ENCODE data around the gene PCDHB9.
"Not testable (repeated sequence)": the region's sequence is repeated elsewhere in the genome, so short reads cannot be mapped to it uniquely, and the experiment has no call there.

The PCDHB9 gene

DNA sequence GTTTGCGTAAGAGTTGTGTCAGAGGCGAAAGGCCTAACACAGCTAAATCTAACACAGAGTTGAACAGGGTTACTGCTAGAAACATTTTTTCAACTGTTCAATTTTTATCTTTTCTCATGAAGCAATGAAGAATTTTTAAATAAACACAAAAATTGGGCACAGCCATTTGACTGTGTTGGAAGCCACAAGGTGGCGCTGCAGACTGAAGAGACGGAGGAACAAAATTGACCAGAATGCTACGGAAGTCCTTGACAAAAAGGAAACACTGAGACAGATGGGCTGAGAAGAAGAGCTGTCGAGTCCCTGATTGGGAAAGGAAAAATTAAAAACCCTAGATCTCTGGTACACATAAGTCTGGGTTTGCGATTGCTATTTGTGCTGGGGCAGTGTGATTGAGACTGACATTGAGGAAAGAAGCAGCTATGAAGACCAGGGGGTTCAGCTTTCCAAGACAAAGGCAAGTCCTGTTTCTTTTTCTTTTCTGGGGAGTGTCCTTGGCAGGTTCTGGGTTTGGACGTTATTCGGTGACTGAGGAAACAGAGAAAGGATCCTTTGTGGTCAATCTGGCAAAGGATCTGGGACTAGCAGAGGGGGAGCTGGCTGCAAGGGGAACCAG, at the start of gene PCDHB9:
PCDHB9 (plus strand) TSS at position 265 of the 616 bp plus-strand sequence; CDS start at position 423, 158 bp downstream.
- peak; percentile 55 for DNase-seq

GRCh38 chr5:141137346-141137745, 49.6 kb upstream of the PCDHB9 start:
- DNase-seq: not testable (repeated sequence)

DNA sequence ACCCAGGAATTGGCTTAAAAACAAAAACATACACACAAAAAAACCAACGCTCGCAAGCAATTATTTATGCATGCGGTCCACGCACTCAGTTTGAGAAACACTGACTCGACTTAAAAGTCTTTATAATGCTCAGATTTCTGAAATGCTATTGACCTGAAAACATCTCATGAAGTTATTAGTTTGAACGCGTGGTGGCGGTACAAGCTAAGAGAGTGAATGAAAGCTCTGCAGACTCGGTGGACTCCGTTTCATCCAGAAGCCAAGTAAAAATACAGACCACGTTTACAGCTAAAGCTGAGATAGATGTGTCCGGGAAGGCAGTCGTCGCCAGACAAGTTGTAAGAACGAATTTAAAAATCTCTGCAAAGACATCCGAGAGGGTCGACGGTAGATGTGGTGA, 37.1 kb upstream of the PCDHB9 start, which contains the start of gene PCDHB6:
PCDHB6 (plus strand) TSS at position 246 of the 400 bp plus-strand sequence. CDS start 201 bp downstream, outside the sequence.
- peak; percentile 70 for DNase-seq

- DNase-seq: peak; percentile 34
Measured at GRCh38 chr5:141150224-141150992, 36.6 kb upstream of the PCDHB9 start.

GRCh38 chr5:141150993-141151325, 36.0 kb upstream of the PCDHB9 start:
- DNase-seq: peak; percentile 33

- DNase-seq: not testable (repeated sequence)
Measured at GRCh38 chr5:141151632-141152031, 35.3 kb upstream of the PCDHB9 start.

- DNase-seq: not testable (repeated sequence)
Measured at GRCh38 chr5:141152096-141152495, 34.9 kb upstream of the PCDHB9 start.

GRCh38 chr5:141155540-141156374, 31.2 kb upstream of the PCDHB9 start:
- DNase-seq: peak; percentile 29

DNA sequence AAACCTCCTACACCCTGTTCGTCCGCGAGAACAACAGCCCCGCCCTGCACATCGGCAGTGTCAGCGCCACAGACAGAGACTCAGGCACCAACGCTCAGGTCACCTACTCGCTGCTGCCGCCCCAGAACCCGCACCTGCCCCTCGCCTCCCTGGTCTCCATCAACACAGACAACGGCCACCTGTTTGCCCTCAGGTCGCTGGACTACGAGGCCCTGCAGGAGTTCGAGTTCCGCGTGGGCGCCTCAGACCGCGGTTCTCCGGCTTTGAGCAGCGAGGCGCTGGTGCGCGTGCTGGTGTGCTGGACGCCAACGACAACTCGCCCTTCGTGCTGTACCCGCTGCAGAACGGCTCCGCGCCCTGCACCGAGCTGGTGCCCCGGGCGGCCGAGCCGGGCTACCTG, 29.6 kb upstream of the PCDHB9 start:
- not testable (repeated sequence) for DNase-seq

DNA sequence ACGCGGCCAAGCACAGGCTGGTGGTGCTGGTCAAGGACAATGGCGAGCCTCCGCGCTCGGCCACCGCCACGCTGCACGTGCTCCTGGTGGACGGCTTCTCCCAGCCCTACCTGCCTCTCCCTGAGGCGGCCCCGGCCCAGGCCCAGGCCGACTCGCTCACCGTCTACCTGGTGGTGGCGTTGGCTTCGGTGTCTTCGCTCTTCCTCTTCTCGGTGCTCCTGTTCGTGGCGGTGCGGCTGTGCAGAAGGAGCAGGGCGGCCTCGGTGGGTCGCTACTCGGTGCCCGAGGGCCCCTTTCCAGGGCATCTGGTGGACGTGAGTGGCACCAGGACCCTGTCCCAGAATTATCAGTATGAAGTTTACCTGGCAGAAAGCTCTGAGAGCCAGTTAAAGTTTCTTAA, 29.1 kb upstream of the PCDHB9 start:
- DNase-seq: not testable (repeated sequence)

GRCh38 chr5:141172381-141173204, 14.4 kb upstream of the PCDHB9 start, which contains the start of gene PCDHB7:
Gene PCDHB7, plus strand, starts transcription at chr5:141172644. Its CDS starts 192 bp downstream, at chr5:141172836.
- DNase-seq: peak; percentile 73

- DNase-seq: not testable (repeated sequence)
Measured at GRCh38 chr5:141174291-141175104, 12.5 kb upstream of the PCDHB9 start.

GRCh38 chr5:141175933-141176332, 11.0 kb upstream of the PCDHB9 start:
- no peak for DNase-seq

DNA sequence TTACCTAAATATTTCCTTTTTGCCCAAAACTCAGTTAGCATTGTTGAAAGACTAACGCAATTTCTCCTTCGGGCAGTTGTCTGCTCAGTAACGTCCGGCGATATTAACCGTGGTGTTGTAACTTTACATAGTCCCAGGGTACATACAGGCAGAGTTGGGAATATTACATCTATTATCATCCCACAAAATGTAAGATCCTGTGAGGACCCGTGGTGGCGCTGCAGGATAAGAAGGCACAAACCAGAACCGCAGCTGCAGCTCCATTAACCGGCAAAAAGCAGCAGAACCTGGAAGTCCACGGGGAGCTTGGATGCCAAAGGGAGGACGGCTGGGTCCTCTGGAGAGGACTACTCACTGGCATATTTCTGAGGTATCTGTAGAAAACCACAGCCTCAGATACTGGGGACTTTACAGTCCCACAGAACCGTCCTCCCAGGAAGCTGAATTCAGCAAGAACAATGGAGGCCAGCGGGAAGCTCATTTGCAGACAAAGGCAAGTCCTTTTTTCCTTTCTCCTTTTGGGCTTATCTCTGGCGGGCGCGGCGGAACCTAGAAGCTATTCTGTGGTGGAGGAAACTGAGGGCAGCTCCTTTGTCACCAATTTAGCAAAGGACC, 9.3 kb upstream of the PCDHB9 start, which contains the start of gene PCDHB8:
PCDHB8 (plus strand) TSS at position 214 of the 615 bp plus-strand sequence; CDS start at position 459, 245 bp downstream.
- DNase-seq: peak; percentile 62

DNA sequence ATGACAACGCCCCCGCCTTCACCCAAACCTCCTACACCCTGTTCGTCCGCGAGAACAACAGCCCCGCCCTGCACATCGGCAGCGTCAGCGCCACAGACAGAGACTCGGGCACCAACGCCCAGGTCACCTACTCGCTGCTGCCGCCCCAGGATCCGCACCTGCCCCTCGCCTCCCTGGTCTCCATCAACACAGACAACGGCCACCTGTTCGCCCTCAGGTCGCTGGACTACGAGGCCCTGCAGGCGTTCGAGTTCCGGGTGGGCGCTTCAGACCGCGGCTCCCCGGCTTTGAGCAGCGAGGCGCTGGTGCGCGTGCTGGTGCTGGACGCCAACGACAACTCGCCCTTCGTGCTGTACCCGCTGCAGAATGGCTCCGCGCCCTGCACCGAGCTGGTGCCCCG, 7.6 kb upstream of the PCDHB9 start:
- DNase-seq: not testable (repeated sequence)

GRCh38 chr5:141179876-141180275, 7.1 kb upstream of the PCDHB9 start:
- DNase-seq: not testable (repeated sequence)

DNA sequence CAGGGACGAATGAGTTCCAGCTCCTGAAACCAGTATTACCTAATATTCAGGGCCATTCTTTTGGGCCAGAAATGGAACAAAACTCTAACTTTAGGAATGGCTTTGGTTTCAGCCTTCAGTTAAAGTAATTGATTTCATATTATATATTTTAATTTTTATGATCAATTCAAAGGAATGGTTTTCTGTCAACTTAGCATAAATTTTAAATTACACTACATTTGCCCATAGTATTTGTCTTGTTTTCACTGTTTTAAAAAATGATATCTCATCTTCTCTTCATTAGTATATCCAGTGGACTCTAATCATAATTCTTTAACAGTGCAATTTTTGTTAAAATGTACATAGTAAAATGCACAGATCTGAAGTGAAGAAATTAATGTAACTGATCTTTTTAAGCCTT, 6.6 kb upstream of the PCDHB9 start:
- no peak for DNase-seq

GRCh38 chr5:141182248-141182647, 4.7 kb upstream of the PCDHB9 start, which contains the start of gene PCDHB16:
Gene PCDHB16, plus strand, starts transcription at chr5:141182387. Its CDS starts 173 bp downstream, at chr5:141182560.
- DNase-seq: peak; percentile 78

- not testable (repeated sequence) for DNase-seq
Measured at GRCh38 chr5:141184117-141184855, 2.7 kb upstream of the PCDHB9 start.

DNA sequence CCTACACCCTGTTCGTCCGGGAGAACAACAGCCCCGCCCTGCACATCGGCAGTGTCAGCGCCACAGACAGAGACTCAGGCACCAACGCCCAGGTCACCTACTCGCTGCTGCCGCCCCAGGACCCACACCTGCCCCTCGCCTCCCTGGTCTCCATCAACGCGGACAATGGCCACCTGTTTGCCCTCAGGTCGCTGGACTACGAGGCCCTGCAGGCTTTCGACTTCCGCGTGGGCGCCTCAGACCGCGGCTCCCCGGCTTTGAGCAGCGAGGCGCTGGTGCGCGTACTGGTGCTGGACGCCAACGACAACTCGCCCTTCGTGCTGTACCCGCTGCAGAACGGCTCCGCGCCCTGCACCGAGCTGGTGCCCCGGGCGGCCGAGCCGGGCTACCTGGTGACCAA, 1.7 kb downstream of the PCDHB9 start:
- not testable (repeated sequence) for DNase-seq

Data from DMS53 (cell line).